ENCODE measurements around the gene FNDC3B.
"Not testable (repeated sequence)": the region's sequence is repeated elsewhere in the genome, so short reads cannot be mapped to it uniquely, and the experiment has no call there.

Gene FNDC3B

GRCh38 chr3:172346161-172346560 is 306.8 kb downstream of the FNDC3B start:
- in situ Hi-C loops (cut with HindIII; ENCODE audit: low sequenced_read_pairs) = no loop called here

- in situ Hi-C loops (cut with HindIII; ENCODE audit: low sequenced_read_pairs) = no loop called here
Measured at GRCh38 chr3:172347895-172348679, 308.7 kb downstream of the FNDC3B start.

- in situ Hi-C loops (cut with HindIII; ENCODE audit: low sequenced_read_pairs) = loop anchor here (5.0 kb wide), 1 partner anchor 50 kb away; no protein-coding TSS in a partner anchor
Measured at GRCh38 chr3:172351895-172352466, 312.6 kb downstream of the FNDC3B start.

GRCh38 chr3:172352786-172353185 is 313.4 kb downstream of the FNDC3B start:
- in situ Hi-C loops (cut with HindIII; ENCODE audit: low sequenced_read_pairs) = loop anchor here (5.0 kb wide), 1 partner anchor 50 kb away; no protein-coding TSS in a partner anchor

GRCh38 chr3:172354931-172355499 is 315.6 kb downstream of the FNDC3B start:
- in situ Hi-C loops (cut with HindIII; ENCODE audit: low sequenced_read_pairs) = loop anchor here (5.0 kb wide), 1 partner anchor 47 kb away; no protein-coding TSS in a partner anchor

- in situ Hi-C loops (cut with HindIII; ENCODE audit: low sequenced_read_pairs) = no loop called here
Measured at GRCh38 chr3:172355836-172356235, 316.5 kb downstream of the FNDC3B start.

GRCh38 chr3:172356427-172356826 is 317.0 kb downstream of the FNDC3B start:
- in situ Hi-C loops (cut with HindIII; ENCODE audit: low sequenced_read_pairs) = no loop called here

GRCh38 chr3:172357850-172358754 is 318.7 kb downstream of the FNDC3B start:
- in situ Hi-C loops (cut with HindIII; ENCODE audit: low sequenced_read_pairs) = no loop called here

GRCh38 chr3:172359231-172359630 is 319.9 kb downstream of the FNDC3B start:
- in situ Hi-C loops (cut with HindIII; ENCODE audit: low sequenced_read_pairs) = no loop called here

- in situ Hi-C loops (cut with HindIII; ENCODE audit: low sequenced_read_pairs) = no loop called here
Measured at GRCh38 chr3:172359996-172360395, 320.6 kb downstream of the FNDC3B start.

- in situ Hi-C loops (cut with HindIII; ENCODE audit: low sequenced_read_pairs) = no loop called here
Measured at GRCh38 chr3:172362583-172362982, 323.2 kb downstream of the FNDC3B start.

GRCh38 chr3:172364374-172365027 is 325.1 kb downstream of the FNDC3B start:
- in situ Hi-C loops (cut with HindIII; ENCODE audit: low sequenced_read_pairs) = no loop called here

GRCh38 chr3:172365028-172365567 is 325.7 kb downstream of the FNDC3B start:
- in situ Hi-C loops (cut with HindIII; ENCODE audit: low sequenced_read_pairs) = no loop called here

GRCh38 chr3:172367205-172368105 is 328.1 kb downstream of the FNDC3B start:
- in situ Hi-C loops (cut with HindIII; ENCODE audit: low sequenced_read_pairs) = no loop called here

- in situ Hi-C loops (cut with HindIII; ENCODE audit: low sequenced_read_pairs) = not testable (repeated sequence)
Measured at GRCh38 chr3:172368556-172368955, 329.2 kb downstream of the FNDC3B start.

GRCh38 chr3:172369590-172370259 is 330.3 kb downstream of the FNDC3B start:
- in situ Hi-C loops (cut with HindIII; ENCODE audit: low sequenced_read_pairs) = loop anchor here (5.0 kb wide), 1 partner anchor 38 kb away; no protein-coding TSS in a partner anchor

- in situ Hi-C loops (cut with HindIII; ENCODE audit: low sequenced_read_pairs) = loop anchor here (5.0 kb wide), 1 partner anchor 37 kb away; no protein-coding TSS in a partner anchor
Measured at GRCh38 chr3:172370419-172370818, 331.0 kb downstream of the FNDC3B start.

GRCh38 chr3:172371544-172371943 is 332.2 kb downstream of the FNDC3B start:
- in situ Hi-C loops (cut with HindIII; ENCODE audit: low sequenced_read_pairs) = loop anchor here (5.0 kb wide), 1 partner anchor 36 kb away; no protein-coding TSS in a partner anchor

Data from endothelial cell of hepatic sinusoid (primary cell).